IMR-90 (cell line): ENCODE data around the gene MYBPH. TPM values are rescaled to one million over a fixed set of nuclear protein-coding genes. Genes with fewer than 3 reads are reported as not detected.

ENCODE experiments used
- ATAC-seq: fragments of 200-7000 bp; cut with Tn5 transposase; 2 replicates; pipeline ENCODE4 v1.9.1; 2020; ENCODE audit warnings: low read depth, mild to moderate bottlenecking, moderate library complexity
- BruUV-seq: library from RNA; stranded (reverse); fragments of 400-500 nt; replicated peaks from 2 replicates; lab custom pipeline; 2021; lab: Mats Ljungman, UMichigan
- CTCF ChIA-PET: fragments of 300-600 bp; formaldehyde crosslinking; extraction: SDS; loops from one replicate; lab custom pipeline; 2021; ENCODE audit warnings: antibody characterized with exemption; lab: Yijun Ruan, JAX
- POLR2A ChIA-PET: fragments of 300-600 bp; sonication (Branson Sonifier 250); formaldehyde crosslinking; loops from one replicate; lab custom pipeline; 2022; ENCODE audit warnings: antibody characterized with exemption; ENCODE audit not compliant: unreplicated experiment; lab: Charles Lee
- DNase-seq: peaks from one replicate; pipeline ENCODE4 v3.0.0; 2013
- H2AFZ ChIP-seq: replicated peaks from 2 replicates; pipeline ENCODE3; 2013; ENCODE audit warnings: low read length, mild to moderate bottlenecking; ENCODE audit not compliant: poor library complexity
- H2AK5ac ChIP-seq: 2 replicates; pipeline ENCODE4 v1.6.1; 2013; ENCODE audit warnings: low read depth, low read length, inconsistent platforms
- H2AK9ac ChIP-seq: replicated peaks from 2 replicates; pipeline ENCODE3; 2013; ENCODE audit warnings: mild to moderate bottlenecking, low read depth, low read length, moderate library complexity; ENCODE audit not compliant: poor library complexity
- H2BK120ac ChIP-seq: 2 replicates; pipeline ENCODE4 v1.6.1; 2013; ENCODE audit warnings: low read depth, low read length, inconsistent platforms
- H2BK15ac ChIP-seq: 3 replicates; pipeline ENCODE4 v1.6.1; 2013; ENCODE audit warnings: low read depth, low read length, inconsistent platforms
- H2BK20ac ChIP-seq: 2 replicates; pipeline ENCODE4 v1.6.1; 2013; ENCODE audit warnings: low read depth, mild to moderate bottlenecking, inconsistent platforms, low read length, moderate library complexity
- H2BK5ac ChIP-seq: 2 replicates; pipeline ENCODE4 v1.6.1; 2013; ENCODE audit warnings: mild to moderate bottlenecking, low read depth, low read length, inconsistent platforms; ENCODE audit not compliant: poor library complexity, severe bottlenecking
- H3K14ac ChIP-seq: replicated peaks from 2 replicates; pipeline ENCODE4 v1.6.1; 2013; ENCODE audit warnings: low read depth, low read length, inconsistent platforms
- H3K18ac ChIP-seq: 2 replicates; pipeline ENCODE4 v1.6.1; 2013; ENCODE audit warnings: low read depth, low read length, control low read depth
- H3K23ac ChIP-seq: 2 replicates; pipeline ENCODE4 v1.6.1; 2013; ENCODE audit warnings: low read depth, low read length, inconsistent platforms
- H3K27ac ChIP-seq: 2 replicates; pipeline ENCODE4 v1.5.1; 2013; ENCODE audit warnings: mild to moderate bottlenecking, control low read depth, low read length; ENCODE audit not compliant: insufficient read depth
- H3K27me3 ChIP-seq: 2 replicates; pipeline ENCODE4 v1.6.1; 2013; ENCODE audit warnings: low read length; ENCODE audit not compliant: control insufficient read depth, insufficient read depth
- H3K36me3 ChIP-seq: 2 replicates; pipeline ENCODE4 v1.6.1; 2013; ENCODE audit warnings: low read length, mixed read lengths; ENCODE audit not compliant: control insufficient read depth, insufficient read depth
- H3K4ac ChIP-seq: 2 replicates; pipeline ENCODE4 v1.6.1; 2013; ENCODE audit warnings: low read depth, low read length, inconsistent platforms
- H3K4me1 ChIP-seq: 2 replicates; pipeline ENCODE4 v1.6.1; 2013; ENCODE audit warnings: low read length, mixed read lengths; ENCODE audit not compliant: control insufficient read depth, insufficient read depth
- H3K4me2 ChIP-seq: 2 replicates; pipeline ENCODE4 v1.6.1; 2013; ENCODE audit warnings: low read depth, mild to moderate bottlenecking, control low read depth, low read length, moderate library complexity
- H3K4me3 ChIP-seq: 2 replicates; pipeline ENCODE4 v1.5.1; 2013; ENCODE audit warnings: low read depth, mild to moderate bottlenecking, control low read depth, low read length, moderate library complexity; ENCODE audit not compliant: insufficient read depth
- H3K56ac ChIP-seq: 2 replicates; pipeline ENCODE4 v1.6.1; 2013; ENCODE audit warnings: low read length, inconsistent platforms; ENCODE audit not compliant: insufficient read depth; ENCODE audit errors: extremely low read depth
- H3K79me1 ChIP-seq, 2 experiments: 2 replicates each; pipeline ENCODE4 v1.6.1; 2013; ENCODE audit warnings: low read length in 2 of 2, inconsistent platforms in 1 of 2, low read depth in 1 of 2
- H3K9ac ChIP-seq: 2 replicates; pipeline ENCODE4 v1.6.1; 2013; ENCODE audit warnings: low read depth, low read length, control low read depth
- H3K9me1 ChIP-seq: 2 replicates; pipeline ENCODE4 v1.6.1; 2013; ENCODE audit warnings: low read length, inconsistent platforms; ENCODE audit not compliant: insufficient read depth
- H3K9me3 ChIP-seq: 2 replicates; pipeline ENCODE4 v1.6.1; 2013; ENCODE audit warnings: low read length; ENCODE audit not compliant: control insufficient read depth, insufficient read depth
- H4K20me1 ChIP-seq: 2 replicates; pipeline ENCODE4 v1.6.1; 2013; ENCODE audit warnings: low read length, inconsistent platforms; ENCODE audit not compliant: insufficient read depth
- H4K5ac ChIP-seq: 2 replicates; pipeline ENCODE4 v1.6.1; 2013; ENCODE audit warnings: mild to moderate bottlenecking, low read depth, low read length, control low read depth
- H4K8ac ChIP-seq, 2 experiments: 2 replicates each; pipeline ENCODE4 v1.6.1; 2013; ENCODE audit warnings: low read depth in 2 of 2, low read length in 2 of 2, control low read depth in 1 of 2, inconsistent platforms in 1 of 2
- H4K91ac ChIP-seq: 2 replicates; pipeline ENCODE4 v1.6.1; 2013; ENCODE audit warnings: low read depth, low read length, inconsistent platforms; ENCODE audit not compliant: insufficient read depth
- CTCF ChIP-seq: conservative IDR thresholded peaks from 2 replicates; pipeline ENCODE4 v1.5.1; 2012; ENCODE audit warnings: mild to moderate bottlenecking, low read depth, low read length, improper control_type of control experiment
- ELK1 ChIP-seq: fragments of 150-350 bp; IDR thresholded peaks from 2 replicates; pipeline ENCODE4 v1.6.1; 2016; ENCODE audit warnings: low read depth, mild to moderate bottlenecking, low read length, moderate library complexity, borderline replicate concordance
- MAFK ChIP-seq: IDR thresholded peaks from 2 replicates; pipeline ENCODE4 v1.6.1; 2012; ENCODE audit warnings: low read depth, low read length, improper control_type of control experiment
- MAZ ChIP-seq: IDR thresholded peaks from 2 replicates; pipeline ENCODE4 v1.6.1; 2012; ENCODE audit warnings: low read depth, mild to moderate bottlenecking, low read length, improper control_type of control experiment, moderate library complexity, borderline replicate concordance
- NFE2L2 ChIP-seq: fragments of 150-350 bp; IDR thresholded peaks from 2 replicates; pipeline ENCODE4 v1.6.1; 2016; ENCODE audit warnings: low read depth, mild to moderate bottlenecking, low read length
- POLR2A ChIP-seq: IDR thresholded peaks from 2 replicates; pipeline ENCODE4 v1.6.1; 2012; ENCODE audit warnings: mild to moderate bottlenecking, low read depth, low read length
- RFX5 ChIP-seq: IDR thresholded peaks from 2 replicates; pipeline ENCODE4 v1.8.0; 2012; ENCODE audit warnings: low read depth, mild to moderate bottlenecking, low read length, moderate library complexity
- WGBS, 2 experiments: methylation state at CpG; one replicate each; pipeline versions ENCODE4 v1.1.5 to v1.1.7; 2013; ENCODE audit warnings: missing lambda C conversion rate in 2 of 2; ENCODE audit not compliant: insufficient read length in 1 of 2; ENCODE audit errors: extremely low coverage in 2 of 2; 5-methylcytosine and 5-hydroxymethylcytosine counted together
- dilution Hi-C: fragments of 300-500 bp; cut with HindIII; formaldehyde crosslinking; loops from one replicate; pipeline ENCODE4 v1.14.3; 2018; ENCODE audit warnings: low sequenced_read_pairs; ENCODE audit not compliant: unreplicated experiment
- in situ Hi-C: fragments of 300-500 bp; cut with MboI; formaldehyde crosslinking; loops from 3 replicates; pipeline ENCODE4 v1.14.3; 2019; ENCODE audit warnings: low sequenced_read_pairs, inconsistent platforms, mixed read lengths
- intact Hi-C: fragments of 100-400 bp; cut with micrococcal nuclease; formaldehyde crosslinking; loops from 2 replicates; pipeline ENCODE4 v1.10.0; 2022
- polyA plus RNA-seq, 3 experiments: library from polyadenylated mRNA; depleted of rRNA; stranded (reverse); fragments of >200 nt; gene quantifications; 2 replicates each; pipeline ENCODE4 v1.2.3, GENCODE V29; 2012; ENCODE audit warnings: low replicate concordance in 1 of 3
- total RNA-seq: library from RNA; depleted of rRNA; stranded (reverse); fragments of >200 nt; gene quantifications from 2 replicates; pipeline ENCODE4 v1.2.3, GENCODE V29; 2012

The MYBPH gene
- total and polyA plus RNA-seq, 2 of the 4 experiments (the other 2 are of a cell fraction), result not detected

GRCh38 chr1:203162403-203162802, 13.2 kb downstream of the MYBPH start:
- no peaks in the 10 kb centered on the region for H3K36me3 ChIP-seq
- no peak overlapping the region for H3K4me3 ChIP-seq
- no peak overlapping the region for H2AFZ ChIP-seq
- intact Hi-C loops, result no loop called here
- no peaks in the 10 kb centered on the region for H3K4me1 ChIP-seq
- no peak overlapping the region for H3K23ac ChIP-seq
- H2BK20ac ChIP-seq, result no peak overlapping the region
- H2BK120ac ChIP-seq, result no peak overlapping the region
- H4K5ac ChIP-seq, result no peak overlapping the region
- DNase-seq (no peak), ATAC-seq (no peak)
- in situ Hi-C loops, result no loop called here
- H3K27me3 ChIP-seq, result peaks cover 40% of the 10 kb centered on the region
- no CpG with 5 or more reads among the region's 1 CpG for WGBS, 2 experiments
- H4K91ac ChIP-seq, result no peak overlapping the region
- H2BK5ac ChIP-seq, result no peak overlapping the region
- no peaks in the 10 kb centered on the region for H3K9me1 ChIP-seq
- H2AK5ac ChIP-seq, result no peak overlapping the region
- H3K18ac ChIP-seq, result no peak overlapping the region
- H3K4ac ChIP-seq, result no peak overlapping the region
- POLR2A ChIA-PET, result no interaction called here
- H3K56ac ChIP-seq, result no peak overlapping the region
- no TSS peak for BruUV-seq
- H3K79me1 ChIP-seq, result no peaks in the 10 kb centered on the region
- TF ChIP-seq MAZ (no peak), CTCF (no peak), MAFK (no peak), NFE2L2 (no peak), POLR2A (no peak), RFX5 (no peak), ELK1 (no peak)
- H2AK9ac ChIP-seq, result no peak overlapping the region
- H3K9ac ChIP-seq, result no peak overlapping the region
- peaks cover 7% of the 10 kb centered on the region; the same call in 1 of the 2 replicates for H3K9me3 ChIP-seq
- H3K4me2 ChIP-seq, result no peak overlapping the region
- H3K14ac ChIP-seq, result no peak overlapping the region
- H4K20me1 ChIP-seq, result no peaks in the 10 kb centered on the region
- H4K8ac ChIP-seq, result no peak overlapping the region
- dilution Hi-C loops, result no loop called here
- CTCF ChIA-PET, result no interaction called here
- no peak overlapping the region for H3K27ac ChIP-seq
- no peak overlapping the region for H2BK15ac ChIP-seq
